Immature natural killer cell (primary cell): ENCODE measurements around the gene RNF167. TPM values are rescaled to one million over a fixed set of nuclear protein-coding genes. Genes with fewer than 3 reads are reported as not detected.
"Not testable (repeated sequence)": the region's sequence is repeated elsewhere in the genome, so short reads cannot be mapped to it uniquely, and the experiment has no call there.

Experiments used
- DNase-seq, 3 donors: peaks; one replicate each; pipeline ENCODE4 v3.0.0; 2022; ENCODE audit warnings: mixed read lengths in 1 of 3
- H3K27ac Mint-ChIP-seq, 6 donors: one replicate each; pipeline ENCODE4 v1.8.0; 2020; ENCODE audit warnings: mixed read lengths in 6 of 6, mild to moderate bottlenecking in 5 of 6, inconsistent platforms in 4 of 6, moderate library complexity in 3 of 6
- H3K27me3 Mint-ChIP-seq, 3 donors: one replicate each; pipeline ENCODE4 v1.8.0; 2020 to 2021; ENCODE audit warnings: low read depth in 3 of 3, mild to moderate bottlenecking in 3 of 3, mixed read lengths in 3 of 3, moderate library complexity in 3 of 3, inconsistent platforms in 1 of 3
- H3K36me3 Mint-ChIP-seq, 3 donors: one replicate each; pipeline ENCODE4 v1.8.0; 2020; ENCODE audit warnings: mixed read lengths in 3 of 3, inconsistent platforms in 2 of 3, mild to moderate bottlenecking in 2 of 3
- H3K4me1 Mint-ChIP-seq, 2 donors: one replicate each; pipeline ENCODE4 v1.8.0; 2020; ENCODE audit warnings: inconsistent platforms in 2 of 2, mild to moderate bottlenecking in 2 of 2, mixed read lengths in 2 of 2, moderate library complexity in 1 of 2
- H3K4me3 Mint-ChIP-seq, 5 donors: one replicate each; pipeline ENCODE4 v1.8.0; 2020; ENCODE audit warnings: mild to moderate bottlenecking in 5 of 5, mixed read lengths in 5 of 5, inconsistent platforms in 3 of 5, moderate library complexity in 3 of 5
- H3K9me3 Mint-ChIP-seq, 6 donors: one replicate each; pipeline ENCODE4 v1.8.0; 2020; ENCODE audit warnings: mild to moderate bottlenecking in 6 of 6, mixed read lengths in 6 of 6, inconsistent platforms in 4 of 6, moderate library complexity in 3 of 6
- polyA plus RNA-seq, 3 donors: library from polyadenylated mRNA; unstranded; fragments of 300-500 nt; fragmentation: Illumina TruSeq; gene quantifications; one replicate each; pipeline ENCODE4 v1.2.3, GENCODE V29; 2021

Gene RNF167
- polyA plus RNA-seq, 3 donors from 2014 or later, result 62.3 to 78.2 (median 73.1) TPM

DNA sequence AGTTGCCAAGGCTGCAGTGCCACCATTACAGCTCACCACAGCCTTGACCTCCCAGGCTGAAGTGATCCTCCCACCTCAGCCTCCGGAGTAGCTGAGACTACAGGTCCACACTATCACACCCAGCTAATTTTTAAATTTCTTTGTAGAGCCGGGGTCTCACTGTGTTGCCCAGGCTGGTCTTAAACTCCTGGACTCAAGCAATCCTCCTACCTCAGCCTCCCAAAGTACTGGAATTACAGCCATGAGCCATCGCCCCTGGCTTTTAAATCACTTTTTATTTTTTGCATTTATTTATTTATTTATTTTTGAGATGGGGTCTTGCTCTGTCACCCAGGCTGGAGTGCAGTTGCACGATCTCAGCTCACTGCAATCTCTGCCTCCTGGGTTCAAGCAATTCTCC lies 25.5 kb upstream of the RNF167 start:
- H3K4me1 Mint-ChIP-seq, H3K27me3 Mint-ChIP-seq, H3K27ac Mint-ChIP-seq, H3K36me3 Mint-ChIP-seq, DNase-seq, H3K9me3 Mint-ChIP-seq, H3K4me3 Mint-ChIP-seq: not testable (repeated sequence)

DNA sequence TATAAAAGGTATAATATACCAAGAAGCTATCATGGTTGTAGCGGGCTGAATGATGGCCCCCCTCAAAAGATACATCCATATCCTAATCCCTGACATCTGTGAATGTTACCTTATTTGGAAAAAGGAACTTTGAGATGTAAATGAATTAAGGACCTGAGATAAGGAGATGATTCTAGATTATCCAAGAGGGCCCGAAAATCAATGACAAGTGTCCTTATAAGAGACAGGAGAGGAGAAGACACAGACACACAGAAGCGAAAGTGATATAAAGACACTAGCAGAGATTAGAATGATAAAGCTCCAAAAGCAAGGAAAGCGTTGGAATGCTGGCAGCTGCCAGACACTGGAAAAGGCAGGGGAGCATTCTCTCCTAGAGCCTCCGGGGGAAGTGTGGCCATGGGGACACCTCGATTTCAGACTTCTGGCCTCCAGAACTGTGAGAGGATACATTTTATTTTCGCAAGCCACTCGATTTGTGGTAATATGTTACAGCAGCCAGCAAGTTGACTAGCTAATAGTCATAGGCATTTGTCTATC lies 20.5 kb upstream of the RNF167 start:
- Mint-ChIP-seq H3K27me3 (no peaks in the 10 kb centered on the region), H3K9me3 (no peaks in the 10 kb centered on the region), H3K27ac (no peak overlapping the region), H3K4me3 (no peak overlapping the region), H3K4me1 (no peaks in the 10 kb centered on the region), H3K36me3 (peaks cover 0 to 3% (median 0%) of the 10 kb centered on the region in 3 donors)
- DNase-seq, result no peak

DNA sequence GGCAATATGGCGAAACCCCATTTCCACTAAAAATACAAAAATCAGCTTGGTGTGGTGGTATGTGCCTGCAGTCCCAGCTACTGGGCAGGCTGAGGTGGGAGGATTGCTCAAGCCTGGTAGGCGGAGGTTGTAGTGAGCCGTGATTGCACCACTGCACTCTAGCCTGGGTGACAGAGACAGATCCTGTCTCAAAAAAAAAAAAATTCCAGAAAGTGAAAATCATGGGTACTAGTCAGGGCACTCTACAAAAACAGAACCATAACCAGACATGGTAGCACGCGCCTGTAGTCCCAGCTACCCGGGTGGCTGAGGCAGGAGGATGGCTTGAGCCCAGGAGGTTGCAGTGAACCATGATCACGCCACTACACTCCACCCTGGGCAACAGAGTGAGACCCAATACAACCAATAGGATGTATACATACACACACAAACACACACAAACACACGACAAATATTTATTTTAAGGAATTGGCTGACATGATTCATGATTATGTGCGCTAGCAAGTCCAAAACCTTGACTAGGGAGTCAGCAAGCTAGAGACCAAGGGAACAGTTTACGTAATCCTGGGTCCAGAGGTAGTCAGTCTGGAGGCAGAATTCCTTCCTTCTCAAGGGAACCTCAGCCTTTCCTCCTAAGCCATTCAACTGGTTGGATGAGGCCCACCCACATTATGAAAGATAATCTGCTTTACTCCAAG lies 19.6 kb upstream of the RNF167 start:
- DNase-seq, result no peak
- Mint-ChIP-seq H3K27ac (peak overlapping the region in 1 of 6 donors; percentile 17), H3K4me3 (no peak overlapping the region), H3K36me3 (peaks cover 0 to 5% (median 0%) of the 10 kb centered on the region in 3 donors), H3K27me3 (no peaks in the 10 kb centered on the region), H3K4me1 (no peaks in the 10 kb centered on the region), H3K9me3 (no peaks in the 10 kb centered on the region)

DNA sequence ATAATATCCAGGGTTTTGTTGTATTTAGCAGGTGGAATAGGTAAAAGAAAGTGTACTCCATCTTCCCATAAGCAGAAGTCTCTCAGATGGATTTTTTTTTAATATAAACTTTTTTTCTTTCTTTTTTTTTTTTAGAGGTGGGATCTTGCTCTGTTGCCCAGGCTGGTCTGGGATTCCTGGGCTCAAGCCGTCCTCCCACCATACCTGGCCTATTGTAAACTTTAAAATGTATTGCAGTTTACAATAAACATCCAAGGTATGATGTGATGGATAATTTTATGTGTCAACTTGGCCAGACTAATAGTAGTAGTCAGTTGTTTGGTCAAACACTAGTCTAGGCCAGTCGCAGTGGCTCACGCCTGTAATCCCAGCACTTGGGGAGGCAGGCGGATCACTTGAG lies 18.7 kb upstream of the RNF167 start:
- Mint-ChIP-seq H3K4me3 (no peak overlapping the region), H3K27me3 (no peaks in the 10 kb centered on the region), H3K36me3 (peaks cover 0 to 5% (median 0%) of the 10 kb centered on the region in 3 donors), H3K9me3 (no peaks in the 10 kb centered on the region), H3K27ac (no peak overlapping the region), H3K4me1 (no peaks in the 10 kb centered on the region)
- DNase-seq, result no peak

DNA sequence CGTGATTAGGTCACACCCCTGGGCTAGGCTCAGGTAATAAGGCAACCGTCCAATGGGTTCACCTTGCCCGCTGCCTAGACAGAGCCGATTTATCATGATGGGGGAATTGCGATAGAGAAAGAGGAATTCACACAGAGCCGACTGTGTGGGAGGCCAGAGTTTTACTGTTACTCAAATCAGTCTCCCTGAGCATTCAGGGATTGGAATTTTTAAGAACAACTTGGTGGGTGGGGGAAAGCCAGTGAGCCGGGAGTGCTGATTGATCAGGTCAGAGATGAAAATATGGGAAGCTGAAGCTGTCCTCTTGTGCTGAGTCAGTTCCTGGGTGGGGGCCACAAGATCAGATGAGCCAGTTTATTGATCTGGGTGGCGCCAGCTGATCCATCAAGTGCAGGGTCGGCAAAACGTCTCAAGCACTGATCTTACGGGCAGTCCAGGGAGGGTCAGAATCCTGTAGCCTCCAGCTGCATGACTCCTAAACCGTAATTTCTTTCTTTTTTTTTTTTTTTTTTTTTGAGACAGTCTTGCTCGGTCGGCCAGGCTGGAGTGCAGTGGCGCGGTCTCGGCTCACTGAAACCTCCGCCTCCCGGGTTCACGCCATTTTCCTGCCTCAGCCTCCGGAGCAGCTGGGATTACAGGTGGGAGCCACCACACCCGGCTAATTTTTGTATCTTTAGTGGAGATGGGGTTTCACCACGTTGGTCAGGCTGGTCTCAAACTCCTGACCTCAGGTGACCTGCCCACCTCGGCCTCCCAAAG lies 13.3 kb upstream of the RNF167 start:
- H3K27me3 Mint-ChIP-seq, H3K4me1 Mint-ChIP-seq, H3K4me3 Mint-ChIP-seq, DNase-seq, H3K9me3 Mint-ChIP-seq: not testable (repeated sequence)
- Mint-ChIP-seq H3K27ac (peak overlapping the region in 1 of 6 donors; percentile 10), H3K36me3 (peaks cover 0 to 17% (median 10%) of the 10 kb centered on the region in 3 donors)

DNA sequence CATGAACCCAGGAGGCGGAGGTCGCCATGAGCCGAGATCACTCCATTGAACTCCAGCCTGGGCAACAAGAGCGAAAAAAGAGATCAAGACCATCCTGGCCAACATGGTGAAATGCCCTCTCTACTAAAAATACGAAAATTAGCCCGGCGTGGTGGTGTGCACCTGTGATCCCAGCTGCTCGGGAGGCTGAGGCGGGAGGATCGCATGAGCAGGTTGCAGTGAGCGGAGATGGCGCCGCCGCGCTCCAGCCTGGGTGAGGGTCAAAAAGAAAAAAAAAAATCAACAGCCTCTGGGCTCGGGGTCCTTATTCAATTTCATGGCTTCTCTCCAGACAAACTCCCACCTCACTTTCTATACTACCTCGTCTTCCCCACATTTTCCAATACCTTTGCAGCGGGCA lies 11.2 kb upstream of the RNF167 start:
- DNase-seq, result no peak
- H3K4me1 Mint-ChIP-seq, result peaks cover 13 to 14% of the 10 kb centered on the region in 2 donors
- no peak overlapping the region for H3K27ac Mint-ChIP-seq
- H3K36me3 Mint-ChIP-seq, result peaks cover 0 to 21% (median 10%) of the 10 kb centered on the region in 3 donors
- H3K9me3 Mint-ChIP-seq, result no peaks in the 10 kb centered on the region
- peaks cover 3 to 5% (median 5%) of the 10 kb centered on the region in 3 donors for H3K27me3 Mint-ChIP-seq
- H3K4me3 Mint-ChIP-seq, result no peak overlapping the region

DNA sequence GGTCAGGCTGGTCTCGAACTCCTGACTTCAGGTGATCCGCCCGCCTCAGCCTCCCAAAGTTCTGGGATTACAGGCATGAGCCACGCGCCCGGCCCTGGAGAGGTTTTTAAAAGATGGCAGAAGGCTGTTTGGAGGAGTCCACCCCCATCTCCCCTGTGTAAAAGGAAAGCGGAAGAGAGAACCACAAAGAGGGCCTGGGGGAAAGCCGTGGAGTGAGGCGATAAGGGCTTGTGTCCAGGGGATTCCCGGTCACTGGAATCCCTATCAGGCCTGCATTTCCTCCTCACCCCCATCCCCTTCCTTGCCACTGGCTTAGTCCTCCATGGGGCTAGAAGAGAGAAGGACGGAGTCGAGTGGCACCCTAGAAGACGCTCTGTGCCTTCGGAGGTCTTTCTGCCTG lies 8.1 kb upstream of the RNF167 start, which contains the start of gene GP1BA:
Gene GP1BA, plus strand, starts transcription at position 315 of the 400 bp plus-strand sequence. CDS start 328 bp downstream, outside the sequence.
- peaks cover 32 to 33% of the 10 kb centered on the region in 2 donors for H3K4me1 Mint-ChIP-seq

DNA sequence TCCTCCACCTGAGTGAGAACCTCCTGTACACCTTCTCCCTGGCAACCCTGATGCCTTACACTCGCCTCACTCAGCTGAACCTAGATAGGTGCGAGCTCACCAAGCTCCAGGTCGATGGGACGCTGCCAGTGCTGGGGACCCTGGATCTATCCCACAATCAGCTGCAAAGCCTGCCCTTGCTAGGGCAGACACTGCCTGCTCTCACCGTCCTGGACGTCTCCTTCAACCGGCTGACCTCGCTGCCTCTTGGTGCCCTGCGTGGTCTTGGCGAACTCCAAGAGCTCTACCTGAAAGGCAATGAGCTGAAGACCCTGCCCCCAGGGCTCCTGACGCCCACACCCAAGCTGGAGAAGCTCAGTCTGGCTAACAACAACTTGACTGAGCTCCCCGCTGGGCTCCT lies 7.3 kb upstream of the RNF167 start:
- H3K4me3 Mint-ChIP-seq, result no peak overlapping the region
- H3K27ac Mint-ChIP-seq, result no peak overlapping the region
- H3K36me3 Mint-ChIP-seq, result peaks cover 0 to 23% (median 16%) of the 10 kb centered on the region in 3 donors
- peaks cover 32 to 33% of the 10 kb centered on the region in 2 donors for H3K4me1 Mint-ChIP-seq
- DNase-seq, result no peak
- peaks cover 5 to 12% (median 10%) of the 10 kb centered on the region in 3 donors for H3K27me3 Mint-ChIP-seq
- no peaks in the 10 kb centered on the region for H3K9me3 Mint-ChIP-seq

More for the DNA sequence above, 8.1 kb upstream of the RNF167 start, which contains the start of gene GP1BA:
- peaks cover 5 to 12% (median 10%) of the 10 kb centered on the region in 3 donors for H3K27me3 Mint-ChIP-seq
- no peak for DNase-seq
- H3K27ac Mint-ChIP-seq, result peak within 1 kb of the TSS in 4 of 6 donors; percentile 7 to 63 (median 22)
- no peak within 1 kb of the TSS for H3K4me3 Mint-ChIP-seq
- no peaks in the 10 kb centered on the region for H3K9me3 Mint-ChIP-seq
- H3K36me3 Mint-ChIP-seq, result peaks cover 0 to 16% (median 16%) of the 10 kb centered on the region in 3 donors

DNA sequence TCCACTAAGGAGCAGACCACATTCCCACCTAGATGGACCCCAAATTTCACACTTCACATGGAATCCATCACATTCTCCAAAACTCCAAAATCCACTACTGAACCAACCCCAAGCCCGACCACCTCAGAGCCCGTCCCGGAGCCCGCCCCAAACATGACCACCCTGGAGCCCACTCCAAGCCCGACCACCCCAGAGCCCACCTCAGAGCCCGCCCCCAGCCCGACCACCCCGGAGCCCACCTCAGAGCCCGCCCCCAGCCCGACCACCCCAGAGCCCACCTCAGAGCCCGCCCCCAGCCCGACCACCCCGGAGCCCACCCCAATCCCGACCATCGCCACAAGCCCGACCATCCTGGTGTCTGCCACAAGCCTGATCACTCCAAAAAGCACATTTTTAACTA lies 6.4 kb upstream of the RNF167 start:
- Mint-ChIP-seq H3K4me3 (peak overlapping the region; percentile 54 to 79 (median 72)), H3K9me3 (no peaks in the 10 kb centered on the region), H3K27me3 (peaks cover 6 to 12% (median 10%) of the 10 kb centered on the region in 3 donors), H3K27ac (peak overlapping the region in 4 of 6 donors; percentile 9 to 65 (median 44)), H3K4me1 (peaks cover 39 to 40% of the 10 kb centered on the region in 2 donors), H3K36me3 (peaks cover 0 to 25% (median 16%) of the 10 kb centered on the region in 3 donors)
- no peak for DNase-seq

DNA sequence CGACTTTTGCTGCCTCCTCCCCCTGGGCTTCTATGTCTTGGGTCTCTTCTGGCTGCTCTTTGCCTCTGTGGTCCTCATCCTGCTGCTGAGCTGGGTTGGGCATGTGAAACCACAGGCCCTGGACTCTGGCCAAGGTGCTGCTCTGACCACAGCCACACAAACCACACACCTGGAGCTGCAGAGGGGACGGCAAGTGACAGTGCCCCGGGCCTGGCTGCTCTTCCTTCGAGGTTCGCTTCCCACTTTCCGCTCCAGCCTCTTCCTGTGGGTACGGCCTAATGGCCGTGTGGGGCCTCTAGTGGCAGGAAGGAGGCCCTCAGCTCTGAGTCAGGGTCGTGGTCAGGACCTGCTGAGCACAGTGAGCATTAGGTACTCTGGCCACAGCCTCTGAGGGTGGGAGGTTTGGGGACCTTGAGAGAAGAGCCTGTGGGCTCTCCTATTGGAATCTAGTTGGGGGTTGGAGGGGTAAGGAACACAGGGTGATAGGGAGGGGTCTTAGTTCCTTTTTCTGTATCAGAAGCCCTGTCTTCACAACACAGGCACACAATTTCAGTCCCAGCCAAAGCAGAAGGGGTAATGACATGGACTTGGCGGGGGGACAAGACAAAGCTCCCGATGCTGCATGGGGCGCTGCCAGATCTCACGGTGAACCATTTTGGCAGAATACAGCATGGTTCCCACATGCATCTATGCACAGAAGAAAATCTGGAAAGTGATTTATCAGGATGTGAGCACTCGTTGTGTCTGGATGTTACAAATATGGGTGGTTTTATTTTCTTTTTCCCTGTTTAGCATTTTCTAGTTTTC lies 5.7 kb upstream of the RNF167 start:
- H3K27me3 Mint-ChIP-seq, result peaks cover 6 to 12% (median 10%) of the 10 kb centered on the region in 3 donors
- peaks cover 0 to 21% (median 12%) of the 10 kb centered on the region in 3 donors for H3K36me3 Mint-ChIP-seq
- peak; percentile 54 to 55 (median 54) for DNase-seq
- peak overlapping the region; percentile 9 to 65 (median 52) for H3K27ac Mint-ChIP-seq
- no peaks in the 10 kb centered on the region for H3K9me3 Mint-ChIP-seq
- H3K4me1 Mint-ChIP-seq, result peaks cover 47 to 48% of the 10 kb centered on the region in 2 donors
- peak overlapping the region; percentile 54 to 79 (median 72) for H3K4me3 Mint-ChIP-seq

DNA sequence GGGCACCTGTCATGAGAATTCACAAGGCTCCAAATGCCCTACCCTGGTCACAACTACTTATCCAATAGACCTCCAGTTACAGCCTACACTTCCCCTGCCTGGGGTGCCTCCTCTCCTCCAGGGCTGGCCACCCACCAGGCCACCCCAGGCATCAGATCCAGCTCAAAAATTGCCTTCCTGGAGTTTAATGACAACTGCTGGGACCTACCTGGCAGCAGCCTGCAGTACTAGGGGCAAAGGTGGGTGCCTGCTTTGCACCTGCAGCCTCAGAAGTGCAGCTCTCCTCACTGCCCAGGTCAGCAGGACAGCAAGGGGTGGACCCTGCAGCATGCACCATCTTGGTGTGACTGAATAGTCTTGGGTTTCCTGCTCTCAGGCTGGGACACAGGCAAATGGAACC lies 4.4 kb upstream of the RNF167 start:
- Mint-ChIP-seq H3K4me3 (no peak overlapping the region), H3K27me3 (peaks cover 13 to 17% (median 14%) of the 10 kb centered on the region in 3 donors), H3K4me1 (peaks cover 48 to 53% of the 10 kb centered on the region in 2 donors), H3K36me3 (peaks cover 0 to 22% (median 15%) of the 10 kb centered on the region in 3 donors), H3K27ac (peak overlapping the region in 4 of 6 donors; percentile 24 to 65 (median 50)), H3K9me3 (no peaks in the 10 kb centered on the region)
- no peak for DNase-seq

DNA sequence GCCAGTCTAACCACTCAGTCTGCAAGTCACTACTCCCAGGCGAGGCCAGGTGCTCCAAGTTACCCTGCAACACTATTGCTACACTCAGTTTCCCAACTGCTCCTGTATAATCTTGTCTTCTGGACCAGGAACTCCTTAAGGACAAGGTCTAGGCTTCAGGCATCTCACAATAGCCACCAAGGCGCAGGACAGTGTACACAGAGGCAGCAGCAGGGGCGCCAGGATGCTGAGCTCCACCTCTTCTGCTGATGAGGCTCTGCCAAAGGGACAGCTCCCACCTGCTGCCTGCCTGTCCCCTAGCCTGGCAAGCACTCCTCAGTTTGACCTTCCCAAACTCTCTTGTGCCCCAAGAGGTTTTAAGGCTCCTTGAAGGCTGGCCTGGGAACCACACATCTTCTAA lies 3.6 kb upstream of the RNF167 start:
- Mint-ChIP-seq H3K27me3 (peaks cover 13 to 25% (median 14%) of the 10 kb centered on the region in 3 donors), H3K9me3 (no peaks in the 10 kb centered on the region), H3K36me3 (peaks cover 0 to 24% (median 10%) of the 10 kb centered on the region in 3 donors), H3K27ac (peak overlapping the region in 4 of 6 donors; percentile 26 to 65 (median 54)), H3K4me1 (peaks cover 56 to 59% of the 10 kb centered on the region in 2 donors), H3K4me3 (peak overlapping the region in 2 of 5 donors; percentile 0 to 3)
- DNase-seq, result no peak

DNA sequence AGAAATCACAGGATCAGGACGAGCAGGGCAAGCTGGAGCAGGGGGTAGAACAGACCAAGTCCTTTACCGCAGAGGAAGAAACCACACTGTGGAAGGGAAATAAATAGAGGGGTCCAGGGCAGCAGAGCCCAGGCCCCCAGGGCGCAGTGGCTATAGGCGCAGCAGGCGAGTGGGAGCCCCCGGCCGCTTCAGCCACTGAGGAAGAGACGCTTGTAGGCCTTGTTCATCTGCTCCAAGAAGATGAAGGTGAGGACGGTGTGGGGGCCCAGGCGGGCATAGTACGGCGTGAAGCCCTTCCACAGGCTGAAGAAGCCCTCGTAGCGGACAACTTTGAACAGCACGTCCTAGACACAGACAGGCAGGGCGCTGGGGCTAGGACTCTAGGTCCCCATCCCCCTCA lies 2.5 kb upstream of the RNF167 start:
- Mint-ChIP-seq H3K9me3 (no peaks in the 10 kb centered on the region), H3K27me3 (peaks cover 13 to 25% (median 14%) of the 10 kb centered on the region in 3 donors), H3K4me1 (peaks cover 67% of the 10 kb centered on the region in 2 donors), H3K27ac (peak overlapping the region in 1 of 6 donors; percentile 26), H3K4me3 (peak overlapping the region in 2 of 5 donors; percentile 14 to 44), H3K36me3 (peaks cover 6 to 35% (median 17%) of the 10 kb centered on the region in 3 donors)
- no peak for DNase-seq
